Activated T-cell treated with anti-CD3 and anti-CD28 coated beads for 24 hours (primary cell): ENCODE data around the gene PCNX3.

ENCODE experiments used
- DNase-seq: peaks from one replicate; pipeline ENCODE4 v3.0.0-alpha.2; 2020; ENCODE audit warnings: low read depth

PCNX3 gene

DNA sequence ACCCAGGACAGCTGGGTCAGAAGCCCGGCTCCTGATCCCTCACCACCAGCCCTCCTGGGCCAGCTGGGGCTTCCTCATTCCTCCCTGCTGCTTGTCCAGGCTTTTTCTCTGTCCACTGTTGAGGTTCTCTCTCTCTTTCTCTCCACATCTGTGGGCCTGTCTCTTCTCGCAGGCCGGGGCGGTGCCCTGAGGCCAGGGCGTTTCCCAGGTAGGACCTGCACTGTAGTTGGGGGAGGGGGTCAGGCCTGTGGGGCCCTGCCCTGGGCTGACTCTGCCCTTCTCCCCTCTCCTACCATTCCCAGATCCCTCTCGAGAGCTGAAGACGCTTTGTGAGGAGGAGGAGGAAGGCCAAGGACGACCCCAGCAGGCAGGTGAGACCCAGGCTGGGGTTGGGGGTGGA is 34.8 kb upstream of the PCNX3 start:
- no peak for DNase-seq

DNA sequence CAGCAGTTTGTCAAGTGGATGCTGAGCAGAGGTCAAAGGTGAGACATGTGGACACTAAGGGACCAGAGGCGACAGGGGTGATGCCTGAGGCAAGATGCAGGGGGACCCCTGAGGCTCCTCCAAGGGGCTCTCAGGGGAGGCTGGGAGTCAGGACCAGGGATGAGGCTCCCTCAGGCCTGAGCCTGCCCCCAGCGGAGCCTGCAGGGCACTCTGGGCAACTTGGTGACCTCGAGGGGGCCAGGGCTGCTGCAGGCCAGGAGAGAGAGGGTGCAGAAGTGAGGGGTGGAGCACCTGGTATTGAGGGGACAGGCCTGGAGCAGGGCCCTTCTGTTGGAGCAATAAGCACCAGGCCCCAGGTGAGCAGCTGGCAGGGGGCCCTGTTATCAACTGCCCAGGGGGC is 33.6 kb upstream of the PCNX3 start:
- no peak for DNase-seq

DNA sequence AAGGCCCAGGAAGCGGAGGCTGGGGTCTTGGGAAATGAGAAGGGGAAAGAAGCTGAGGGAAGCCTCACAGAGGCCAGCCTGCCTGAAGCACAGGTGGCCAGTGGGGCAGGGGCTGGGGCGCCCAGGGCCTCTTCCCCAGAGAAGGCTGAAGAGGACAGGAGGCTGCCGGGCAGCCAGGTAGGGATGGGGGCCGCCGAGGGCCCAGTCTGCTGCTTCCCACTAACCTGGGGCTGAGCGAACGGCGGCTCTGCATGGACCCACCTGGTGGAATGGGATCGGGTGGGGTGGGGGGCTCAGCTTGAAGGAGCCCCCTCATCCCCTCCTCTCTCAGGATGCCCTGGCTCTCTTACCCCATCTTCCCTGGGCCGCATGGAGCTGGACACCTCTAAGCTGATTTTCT is 32.0 kb upstream of the PCNX3 start:
- DNase-seq = no peak

DNA sequence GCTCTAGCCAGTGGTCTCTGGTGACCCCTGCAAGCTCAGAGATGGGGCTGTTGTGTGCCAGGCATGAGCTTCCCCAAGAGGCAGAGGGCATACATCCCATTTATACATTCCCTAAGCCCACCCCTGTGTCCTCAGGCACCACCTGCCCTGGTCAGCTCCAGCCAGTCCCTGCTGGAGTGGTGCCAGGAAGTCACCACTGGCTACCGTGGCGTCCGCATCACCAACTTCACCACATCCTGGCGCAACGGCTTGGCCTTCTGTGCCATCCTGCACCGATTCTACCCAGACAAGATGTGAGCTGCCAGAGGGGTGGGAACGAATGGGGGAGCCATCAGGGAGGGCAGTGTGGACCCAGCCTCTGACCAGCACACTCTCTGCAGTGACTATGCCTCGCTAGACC is 31.5 kb upstream of the PCNX3 start:
- DNase-seq = no peak

DNA sequence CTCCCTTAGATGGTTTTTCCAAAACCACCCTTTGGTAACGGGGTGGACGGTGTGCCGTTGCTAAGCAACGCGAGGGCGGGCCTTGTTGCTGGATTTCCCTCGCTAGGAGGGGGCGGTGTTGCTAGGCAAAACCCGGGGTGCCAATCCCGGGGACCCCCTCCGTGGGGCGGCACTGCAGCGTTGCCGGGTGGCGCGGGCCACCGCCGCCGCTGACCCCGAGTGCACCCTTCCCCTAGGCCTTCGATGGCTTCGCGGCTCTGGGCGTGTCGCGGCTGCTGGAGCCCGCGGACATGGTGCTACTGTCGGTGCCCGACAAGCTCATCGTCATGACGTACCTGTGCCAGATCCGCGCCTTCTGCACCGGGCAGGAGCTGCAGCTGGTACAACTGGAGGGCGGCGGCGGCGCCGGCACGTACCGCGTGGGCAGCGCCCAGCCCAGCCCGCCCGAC is 30.8 kb upstream of the PCNX3 start:
- DNase-seq = no peak

DNA sequence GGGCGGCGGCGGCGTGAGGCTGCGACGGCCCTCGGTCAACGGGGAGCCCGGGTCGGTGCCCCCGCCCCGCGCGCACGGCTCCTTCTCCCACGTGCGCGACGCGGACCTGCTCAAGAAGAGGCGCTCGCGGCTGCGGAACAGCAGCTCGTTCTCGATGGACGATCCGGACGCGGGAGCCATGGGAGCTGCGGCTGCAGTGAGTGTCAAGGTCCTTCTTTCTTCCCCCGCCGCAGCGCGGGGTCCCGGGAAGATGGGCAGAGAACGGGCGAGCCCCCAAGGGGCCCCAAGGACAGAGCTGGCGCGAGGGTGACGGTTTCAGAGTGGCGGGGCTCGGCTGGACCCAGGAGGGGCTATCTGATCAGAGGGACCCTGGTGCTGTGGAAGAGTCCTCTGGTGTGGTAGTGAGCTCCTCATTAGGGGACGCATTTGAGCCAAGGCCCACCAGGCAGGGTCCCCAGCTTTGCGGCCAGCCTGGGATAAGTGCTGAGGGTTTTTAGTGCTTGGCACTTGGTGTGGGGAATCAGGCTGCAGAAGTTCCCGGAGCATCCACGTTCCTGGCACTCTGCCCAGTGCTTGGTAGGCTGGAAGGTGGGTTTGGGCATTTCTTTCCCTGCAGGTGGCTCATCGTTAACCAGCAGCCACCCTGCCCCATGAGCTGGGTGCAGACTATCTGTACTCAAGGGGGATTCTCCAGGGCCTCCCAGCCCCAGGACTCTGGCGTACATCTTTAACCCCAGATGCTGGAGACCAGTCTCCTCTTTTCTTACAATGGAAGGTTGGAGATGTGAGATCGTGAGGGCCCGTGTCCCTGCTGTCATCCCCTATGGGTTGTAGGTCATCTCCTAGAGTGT is 30.0 kb upstream of the PCNX3 start:
- no peak for DNase-seq

DNA sequence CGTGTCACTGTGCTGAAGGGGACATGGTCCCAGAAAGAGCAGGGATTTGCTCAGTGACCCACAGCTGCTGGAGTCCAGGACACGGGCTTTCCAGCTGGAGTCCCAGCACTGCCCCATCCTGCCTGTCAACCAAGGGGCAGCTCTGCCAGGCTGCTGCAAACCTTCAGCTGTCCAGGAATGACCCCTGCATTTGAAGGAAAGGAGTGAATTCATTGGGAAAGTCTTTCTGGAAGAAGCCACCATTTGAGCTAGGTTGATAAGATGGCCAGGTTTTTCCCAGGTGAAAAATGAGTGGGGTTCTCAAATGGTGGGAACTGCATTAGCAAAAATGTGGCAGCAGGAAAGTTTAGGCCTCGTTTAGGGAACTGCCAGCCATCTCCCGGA is 29.3 kb upstream of the PCNX3 start:
- DNase-seq = no peak

DNA sequence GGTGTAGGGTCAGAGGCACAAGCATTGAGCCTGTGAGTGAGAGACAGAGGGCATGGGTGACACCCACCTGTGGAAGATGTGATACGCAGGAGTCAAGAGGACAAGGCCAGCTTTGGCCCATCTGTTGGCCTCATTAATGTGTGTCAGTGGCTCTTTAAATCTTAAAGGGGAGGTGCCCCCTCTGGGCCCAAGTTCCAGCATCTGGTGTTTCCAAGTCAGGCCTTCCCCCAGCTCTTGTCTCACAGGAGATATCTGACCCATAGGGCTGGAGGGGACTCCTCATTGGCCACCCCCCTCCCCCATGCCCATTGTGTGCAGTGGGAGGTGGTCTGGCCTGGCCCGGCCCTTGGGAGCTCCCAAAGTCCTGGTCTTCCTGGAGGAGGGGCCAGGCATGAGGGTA is 28.9 kb upstream of the PCNX3 start:
- DNase-seq = no peak

DNA sequence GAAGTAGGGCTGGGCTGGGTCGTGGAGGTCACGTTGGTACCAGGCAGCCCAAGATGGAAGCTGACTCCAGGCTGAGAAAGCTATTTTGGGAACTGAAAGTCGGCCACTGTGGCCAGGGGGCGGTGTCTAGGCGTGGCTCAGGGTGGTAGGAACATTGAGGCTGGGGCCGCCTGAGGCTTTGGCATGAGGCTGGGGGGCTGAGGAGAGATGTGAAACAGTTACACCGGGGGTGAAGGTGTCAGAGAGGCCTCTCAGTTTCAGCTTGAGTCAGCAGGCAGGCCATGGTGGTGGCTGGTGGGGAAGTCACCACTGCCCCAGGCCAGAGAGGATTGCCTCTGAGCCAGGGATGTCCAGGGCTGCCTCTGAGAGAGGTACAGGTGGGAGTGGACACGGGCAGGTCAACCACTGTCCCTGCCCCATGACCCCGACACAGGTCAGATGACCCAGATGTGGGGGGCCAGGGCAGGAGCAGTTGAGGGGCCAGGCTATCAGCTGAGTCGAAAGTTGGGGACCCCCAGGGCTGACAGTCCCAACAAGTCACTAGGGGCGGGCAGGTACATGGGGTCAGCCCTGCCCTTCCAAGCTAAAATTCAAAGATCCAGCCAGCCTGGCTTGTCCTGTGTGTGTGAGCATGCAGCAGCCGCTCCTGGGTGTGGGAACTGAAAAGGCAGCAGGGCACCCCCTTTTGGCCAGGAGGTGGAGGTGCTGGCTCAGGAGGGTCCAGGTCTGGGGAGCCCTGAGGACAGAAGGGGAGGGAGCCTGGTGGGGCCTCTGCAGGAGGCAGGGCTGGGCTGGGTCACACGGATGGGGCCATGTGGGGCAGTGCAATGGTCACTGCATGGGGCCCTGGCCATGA is 27.1 kb upstream of the PCNX3 start:
- DNase-seq = peak; percentile 63

DNA sequence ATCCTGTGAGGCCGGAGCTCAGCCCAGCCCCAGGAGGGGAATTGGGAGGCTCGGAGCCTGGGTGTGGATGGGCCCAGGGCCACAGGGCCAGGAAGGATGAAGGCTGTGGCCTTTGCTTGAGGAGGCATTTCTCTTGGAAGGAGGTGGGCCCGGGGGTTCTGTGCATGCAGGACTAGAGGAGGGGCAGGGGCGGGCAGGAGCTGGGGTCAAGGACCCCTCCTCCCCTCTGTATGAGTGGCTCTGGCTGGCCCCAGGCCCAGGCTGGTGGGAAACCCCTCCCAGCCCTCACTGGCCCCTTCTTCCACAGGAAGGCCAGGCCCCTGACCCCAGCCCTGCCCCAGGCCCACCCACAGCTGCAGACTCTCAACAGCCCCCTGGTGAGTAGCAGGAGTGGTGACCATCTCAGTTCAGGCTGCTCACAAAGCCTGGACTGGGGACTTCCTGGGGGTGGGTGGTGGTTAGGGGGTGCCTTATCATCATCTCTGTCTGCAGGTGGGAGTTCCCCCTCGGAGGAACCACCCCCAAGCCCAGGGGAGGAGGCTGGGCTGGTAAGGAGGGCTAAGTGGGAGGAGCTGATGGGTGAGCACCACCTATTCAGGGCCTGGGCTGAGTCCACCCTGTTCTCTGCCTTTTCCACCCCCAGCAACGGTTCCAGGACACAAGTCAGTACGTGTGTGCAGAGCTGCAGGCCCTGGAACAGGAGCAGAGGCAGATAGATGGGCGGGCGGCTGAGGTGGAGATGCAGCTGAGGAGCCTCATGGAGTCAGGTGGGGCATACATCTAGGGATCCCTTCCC is 25.9 kb upstream of the PCNX3 start:
- DNase-seq = no peak

DNA sequence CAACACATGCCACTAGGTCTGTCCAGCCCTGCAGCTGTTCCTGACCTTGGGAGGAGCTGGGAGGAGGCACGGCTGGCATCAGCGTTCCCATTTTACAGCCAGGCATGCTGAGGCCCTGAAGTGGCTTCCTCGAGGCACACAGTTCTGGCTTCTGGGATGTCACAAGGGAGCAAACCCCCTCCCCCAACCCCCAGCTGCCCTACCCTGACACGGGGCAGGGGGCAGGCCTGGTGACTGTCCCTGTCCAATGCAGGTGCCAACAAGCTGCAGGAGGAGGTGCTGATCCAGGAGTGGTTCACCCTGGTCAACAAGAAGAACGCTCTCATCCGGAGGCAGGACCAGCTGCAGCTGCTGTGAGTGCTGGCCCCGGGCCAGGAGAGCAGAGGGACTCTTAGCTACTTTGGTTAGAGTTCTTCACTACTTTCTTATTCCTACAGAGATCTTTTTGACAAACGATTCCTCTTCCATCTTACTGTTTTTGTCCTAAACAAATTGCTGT is 25.3 kb upstream of the PCNX3 start:
- DNase-seq = no peak

DNA sequence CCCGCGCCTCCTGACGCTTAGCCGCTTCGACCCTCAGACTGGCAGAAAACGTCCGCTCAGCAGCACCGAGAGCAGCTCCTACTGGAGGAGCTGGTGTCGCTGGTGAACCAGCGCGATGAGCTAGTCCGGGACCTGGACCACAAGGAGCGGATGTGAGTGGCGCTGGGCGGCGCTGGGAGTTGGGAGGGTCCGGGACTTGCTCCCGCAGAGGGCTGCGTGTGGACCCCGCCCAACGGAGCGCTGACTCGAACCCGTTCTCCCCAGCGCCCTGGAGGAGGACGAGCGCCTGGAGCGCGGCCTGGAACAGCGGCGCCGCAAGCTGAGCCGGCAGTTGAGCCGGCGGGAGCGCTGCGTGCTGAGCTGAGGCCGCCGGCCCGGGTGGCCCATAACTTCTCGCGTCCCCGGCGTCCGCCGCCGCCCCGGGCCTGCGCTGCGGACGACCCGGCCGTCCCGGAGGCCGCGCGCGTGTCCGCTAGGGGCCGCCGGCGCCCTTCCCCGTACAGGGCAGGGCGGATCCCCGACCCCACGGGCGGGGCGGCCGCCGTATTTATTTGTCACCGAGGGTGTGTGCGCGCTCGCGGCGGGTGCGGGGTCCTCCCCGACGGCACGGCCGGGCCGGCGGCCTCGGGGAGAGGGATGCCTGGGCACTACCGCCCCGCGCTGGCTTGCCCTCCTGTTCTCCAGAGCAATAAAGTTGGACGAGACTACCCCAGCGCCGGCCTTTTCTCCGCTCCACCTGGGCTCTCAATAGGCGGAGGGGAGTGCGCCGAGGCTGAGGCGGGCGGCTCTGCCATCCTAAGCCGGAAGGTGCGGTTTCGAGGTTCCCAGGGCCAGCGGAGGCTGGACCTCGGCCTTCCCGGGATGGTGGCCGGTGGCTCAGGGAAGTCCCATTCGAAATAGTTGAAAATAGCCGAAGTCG is 23.4 kb upstream of the PCNX3 start:
- DNase-seq = no peak

DNA sequence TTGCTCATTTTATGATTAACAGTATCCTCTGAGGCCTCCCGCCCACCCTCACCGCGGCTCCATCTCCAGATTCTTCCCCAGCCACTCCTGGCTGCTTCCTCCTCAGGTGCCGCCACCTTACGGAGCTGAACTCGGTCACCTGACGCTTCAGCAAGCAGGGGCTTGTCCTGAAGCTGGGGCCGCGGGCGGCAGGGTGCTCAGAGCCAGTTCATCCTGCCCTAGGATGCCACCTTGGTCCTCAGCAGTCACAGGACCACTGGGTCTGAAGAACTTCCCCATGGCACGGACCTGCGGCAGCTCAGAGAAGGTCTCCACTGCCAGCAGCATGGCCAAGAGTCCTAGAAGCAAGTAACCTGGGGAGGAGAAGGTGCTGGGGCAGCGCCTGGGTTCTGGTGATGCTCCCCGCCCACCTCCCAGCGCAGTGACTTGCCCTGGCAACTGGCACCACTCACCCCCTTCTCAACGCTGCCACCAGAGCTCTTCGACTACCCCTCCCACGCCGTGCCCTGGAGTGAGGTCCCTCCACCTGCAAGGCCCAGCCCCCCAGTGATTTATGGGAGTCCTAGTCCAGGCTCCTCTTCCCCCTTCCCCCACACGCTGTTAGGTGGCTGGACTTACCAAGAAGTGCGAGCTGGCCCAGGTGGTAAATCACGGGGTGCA is 22.6 kb upstream of the PCNX3 start:
- DNase-seq = no peak

DNA sequence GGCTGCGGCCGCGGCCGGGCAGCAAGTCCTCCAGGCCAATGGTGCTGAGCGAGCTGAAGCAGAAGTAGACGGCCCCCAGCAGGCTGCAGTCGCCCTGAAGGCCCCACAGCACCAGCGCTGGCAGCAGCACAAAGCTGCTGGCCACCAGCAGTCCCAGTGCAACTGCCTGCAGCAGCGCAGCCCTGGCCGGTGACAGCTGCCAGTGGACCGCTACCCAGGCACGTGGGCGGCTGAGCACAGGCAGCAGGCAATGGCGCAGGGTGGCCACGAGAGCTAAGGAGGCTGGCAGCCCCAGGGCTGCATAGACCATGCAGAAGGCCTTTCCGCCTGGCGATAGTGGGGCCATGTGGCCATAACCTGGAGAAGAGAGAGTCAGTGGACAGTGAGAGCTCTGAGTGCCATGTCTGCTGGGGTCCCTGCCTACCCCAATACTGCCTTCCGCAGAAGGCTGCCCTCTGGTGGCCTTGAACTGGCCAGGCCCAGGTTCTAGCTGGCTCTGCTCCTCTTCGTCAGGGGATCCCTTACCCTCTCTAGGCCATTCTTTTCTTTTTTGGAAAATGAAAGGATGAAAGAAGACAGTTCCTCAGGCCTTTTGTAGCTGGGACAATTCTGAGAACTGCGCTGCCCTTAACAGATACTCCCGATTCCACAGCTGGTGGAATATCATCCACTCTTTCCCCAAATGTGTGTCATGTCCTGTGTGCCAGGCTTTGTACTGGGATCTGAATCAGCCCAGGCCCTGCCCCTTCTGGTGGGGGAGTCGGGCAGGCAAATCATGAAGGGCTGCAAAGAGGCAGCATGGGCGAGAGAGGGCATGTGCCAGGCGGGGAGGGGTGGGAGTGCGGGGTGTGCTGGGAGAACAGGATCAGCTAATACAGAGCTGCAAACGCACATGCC is 21.8 kb upstream of the PCNX3 start:
- no peak for DNase-seq

DNA sequence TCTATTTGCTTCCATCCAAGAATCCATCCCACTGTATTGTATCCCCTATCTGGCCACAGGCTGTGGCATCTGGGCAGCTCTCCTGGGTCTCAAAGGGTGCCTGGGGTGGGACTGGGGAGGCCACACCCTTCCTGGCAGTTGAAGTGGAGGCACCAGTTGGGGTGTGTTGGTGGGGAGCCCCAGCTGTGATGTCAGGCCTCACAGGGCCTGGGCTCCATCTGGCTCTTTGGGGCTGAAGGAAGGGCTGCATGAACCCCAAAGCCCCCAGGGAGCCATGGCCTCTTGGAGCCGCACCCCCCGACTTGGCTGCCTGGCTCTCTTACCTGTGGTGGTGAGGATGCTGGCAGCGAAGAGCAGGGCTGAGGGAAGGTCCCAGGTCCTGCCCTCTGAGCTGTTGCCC is 20.4 kb upstream of the PCNX3 start:
- DNase-seq = no peak

DNA sequence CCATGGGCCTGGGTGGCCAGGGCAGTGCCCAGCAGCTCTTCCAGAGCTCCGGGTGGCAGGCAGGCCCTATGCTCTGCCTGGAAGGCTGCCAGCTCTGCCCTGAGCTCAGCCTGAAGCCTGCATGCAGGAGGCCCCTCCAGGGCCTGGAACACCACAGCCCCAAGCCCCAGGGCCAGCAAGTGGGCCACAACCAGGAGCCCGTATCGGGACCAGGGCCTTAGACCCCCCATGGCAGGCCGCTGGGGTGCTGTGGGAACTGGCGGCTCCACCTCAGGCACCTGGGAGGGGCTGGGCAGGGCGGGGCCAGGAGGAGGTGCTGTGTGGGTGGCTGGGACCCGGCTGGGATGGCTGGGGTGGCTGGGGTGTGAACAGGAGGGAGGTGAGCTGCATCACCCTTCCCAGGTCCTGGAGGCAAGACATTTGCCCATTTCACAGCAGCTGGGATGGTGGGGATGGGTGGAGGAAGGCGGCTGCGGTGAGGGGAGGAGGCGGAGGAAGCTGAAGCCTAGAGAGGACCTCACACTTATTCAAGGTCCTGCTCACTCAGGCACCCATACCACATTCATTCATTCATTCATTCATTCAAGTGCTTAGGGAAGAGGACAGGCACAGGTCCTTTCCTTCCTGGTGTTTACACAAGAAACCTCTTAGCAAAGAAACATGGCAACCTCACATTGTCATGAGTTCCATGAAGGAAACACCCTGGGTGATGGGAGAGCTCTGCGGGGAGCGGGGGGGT is 19.9 kb upstream of the PCNX3 start, which contains the start of gene KCNK7:
Gene KCNK7, minus strand, starts transcription at position 258 of the 739 bp plus-strand sequence. Its CDS starts 28 bp downstream, at position 230.
- DNase-seq = no peak

DNA sequence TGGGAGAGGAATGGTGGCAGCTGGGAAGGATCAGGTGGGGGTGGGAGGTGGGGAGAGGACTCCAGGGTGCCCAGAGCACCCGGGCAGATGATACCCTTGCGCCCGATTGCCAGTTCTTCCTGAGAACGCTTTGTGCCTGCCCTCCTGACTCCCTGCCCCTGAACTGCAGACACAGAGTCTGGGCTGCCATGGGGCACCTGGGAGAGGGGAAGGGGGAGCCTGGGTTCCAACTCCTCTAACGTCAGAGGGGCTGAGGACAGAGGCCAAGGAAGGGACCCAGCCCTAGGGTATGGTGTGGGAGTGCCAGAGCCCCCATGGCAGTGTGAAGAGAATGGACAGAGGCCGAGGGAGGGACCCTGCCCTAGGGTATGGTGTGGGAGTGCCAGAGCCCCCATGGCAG is 19.1 kb upstream of the PCNX3 start:
- no peak for DNase-seq

DNA sequence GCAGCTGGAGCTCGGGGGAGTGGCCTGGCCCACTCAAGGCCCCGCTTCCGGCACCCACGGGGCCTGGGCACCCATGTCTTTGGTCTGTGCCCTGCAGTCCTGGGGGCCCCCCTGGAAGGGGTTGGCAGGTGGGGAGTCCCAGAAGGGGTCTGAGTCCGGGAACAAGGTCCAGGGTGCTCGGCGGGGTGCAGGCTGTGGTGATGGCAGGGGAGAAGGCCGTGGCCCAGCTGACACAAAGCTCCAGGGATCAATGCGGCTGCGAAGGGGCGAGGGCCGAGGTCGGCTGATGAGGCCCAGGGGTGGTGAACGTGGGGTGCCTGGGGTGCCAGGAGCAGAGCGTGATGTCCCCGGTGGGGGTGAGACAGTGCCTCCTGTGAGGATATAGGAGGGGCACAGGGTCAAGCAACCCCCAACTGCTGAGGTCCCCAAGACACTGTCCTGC is 17.3 kb upstream of the PCNX3 start:
- DNase-seq = no peak
